ENCODE results near the gene MTMR12. TPM values are rescaled to one million over a fixed set of nuclear protein-coding genes. Genes with fewer than 3 reads are reported as not detected.

Gene MTMR12
- total and polyA plus RNA-seq, 3 donors from 2014 or later, result 53.6 to 64.0 (median 59.2) TPM

DNA sequence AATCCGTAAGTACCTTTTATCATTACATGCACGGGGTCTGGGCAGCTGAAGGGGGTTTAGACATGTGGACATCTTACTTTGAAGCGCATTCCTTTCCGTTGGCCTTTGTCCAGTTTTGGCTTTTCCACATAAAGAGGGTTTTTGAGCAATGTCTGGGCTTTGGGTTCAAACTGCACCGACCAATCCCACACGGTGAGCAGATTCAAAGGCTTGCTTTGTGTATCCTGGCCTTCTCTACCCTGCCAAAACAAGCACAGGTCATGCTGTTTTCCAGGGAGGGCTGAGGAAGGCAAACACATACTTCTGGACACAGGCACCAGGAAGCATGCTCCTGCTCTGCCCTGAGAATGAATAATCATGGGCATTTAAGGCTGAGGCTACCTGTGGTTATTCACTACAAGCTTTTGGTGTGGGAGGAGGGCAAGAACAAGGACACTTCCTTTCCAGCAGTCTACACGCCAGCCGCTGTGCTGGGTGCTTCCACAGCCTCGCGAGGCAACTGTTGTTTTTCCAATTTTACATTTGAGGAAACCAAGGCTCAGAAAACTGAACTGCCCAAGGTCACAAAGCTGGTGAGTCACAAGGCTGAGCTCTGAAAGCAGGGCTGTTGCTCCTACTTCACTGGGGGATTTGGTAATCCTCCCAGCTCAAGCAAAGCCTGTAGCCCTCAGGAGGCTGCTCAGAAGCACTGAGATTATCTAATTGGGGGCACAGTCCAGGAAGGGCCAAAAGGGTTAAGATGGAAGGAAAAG lies 78.9 kb downstream of the MTMR12 start:
- H3K4me3 ChIP-seq, result no peak overlapping the region
- no peaks in the 10 kb centered on the region for H3K27me3 ChIP-seq
- 38 to 52% methylated on average over 8 to 10 of the region's 10 CpGs for WGBS, 2 donors
- intact Hi-C loops (cut with DNase I; ENCODE audit: low total_unique reads), result loop anchor here (10.0 kb wide), 1 partner anchor 361 kb away; no protein-coding TSS in a partner anchor
- DNase-seq, result peak; percentile 25
- TF ChIP-seq, protein P1, sequence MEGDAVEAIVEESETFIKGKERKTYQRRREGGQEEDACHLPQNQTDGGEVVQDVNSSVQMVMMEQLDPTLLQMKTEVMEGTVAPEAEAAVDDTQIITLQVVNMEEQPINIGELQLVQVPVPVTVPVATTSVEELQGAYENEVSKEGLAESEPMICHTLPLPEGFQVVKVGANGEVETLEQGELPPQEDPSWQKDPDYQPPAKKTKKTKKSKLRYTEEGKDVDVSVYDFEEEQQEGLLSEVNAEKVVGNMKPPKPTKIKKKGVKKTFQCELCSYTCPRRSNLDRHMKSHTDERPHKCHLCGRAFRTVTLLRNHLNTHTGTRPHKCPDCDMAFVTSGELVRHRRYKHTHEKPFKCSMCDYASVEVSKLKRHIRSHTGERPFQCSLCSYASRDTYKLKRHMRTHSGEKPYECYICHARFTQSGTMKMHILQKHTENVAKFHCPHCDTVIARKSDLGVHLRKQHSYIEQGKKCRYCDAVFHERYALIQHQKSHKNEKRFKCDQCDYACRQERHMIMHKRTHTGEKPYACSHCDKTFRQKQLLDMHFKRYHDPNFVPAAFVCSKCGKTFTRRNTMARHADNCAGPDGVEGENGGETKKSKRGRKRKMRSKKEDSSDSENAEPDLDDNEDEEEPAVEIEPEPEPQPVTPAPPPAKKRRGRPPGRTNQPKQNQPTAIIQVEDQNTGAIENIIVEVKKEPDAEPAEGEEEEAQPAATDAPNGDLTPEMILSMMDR (IDR thresholded peaks at IDR 0.05), result no peak
- TF ChIP-seq POLR2A (IDR thresholded peaks at IDR 0.05), result no peak
- peak overlapping the region; percentile 50 to 62 for H3K27ac ChIP-seq
- H3K9me3 ChIP-seq, result no peaks in the 10 kb centered on the region
- peaks cover 25% of the 10 kb centered on the region for H3K4me1 ChIP-seq
- peaks cover 5% of the 10 kb centered on the region for H3K36me3 ChIP-seq (ENCODE audit: low read depth, missing control alignments)

DNA sequence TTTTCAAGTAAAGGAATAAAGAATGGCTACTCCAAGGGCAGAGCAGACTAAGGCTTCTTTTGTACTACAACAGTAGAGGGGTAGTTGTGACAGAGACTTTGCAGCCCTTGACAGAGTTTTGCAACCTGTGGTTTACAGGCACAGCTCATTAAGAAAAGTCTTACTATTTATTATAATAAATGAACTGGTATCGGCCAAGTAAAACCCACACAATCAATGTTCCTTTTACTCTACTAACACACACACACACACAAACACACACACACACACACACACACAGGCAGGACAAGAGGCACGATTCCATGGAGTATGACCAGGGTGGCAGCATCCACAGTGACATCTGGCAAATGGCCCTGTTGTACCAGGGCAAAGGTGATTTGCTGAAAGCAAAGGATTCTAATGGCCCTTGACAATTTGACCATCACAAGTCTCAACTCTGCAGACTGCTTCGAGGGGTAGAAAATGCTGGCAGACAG lies 79.5 kb downstream of the MTMR12 start:
- no peak overlapping the region for H3K4me3 ChIP-seq
- H3K36me3 ChIP-seq (ENCODE audit: low read depth, missing control alignments), result peaks cover 5% of the 10 kb centered on the region
- whole genome bisulfite sequencing, 2 donors, result 74 to 77% methylated on average over 3 of the region's 3 CpGs
- no peak for DNase-seq
- H3K9me3 ChIP-seq, result no peaks in the 10 kb centered on the region
- peaks cover 25% of the 10 kb centered on the region for H3K4me1 ChIP-seq
- H3K27me3 ChIP-seq, result no peaks in the 10 kb centered on the region
- TF ChIP-seq, protein P1 (IDR thresholded peaks at IDR 0.05), result no peak
- no peak for TF ChIP-seq POLR2A (IDR thresholded peaks at IDR 0.05)
- peak overlapping the region; percentile 50 to 62 for H3K27ac ChIP-seq
- intact Hi-C loops (cut with DNase I; ENCODE audit: low total_unique reads), result loop anchor here (10.0 kb wide), 1 partner anchor 362 kb away; no protein-coding TSS in a partner anchor

DNA sequence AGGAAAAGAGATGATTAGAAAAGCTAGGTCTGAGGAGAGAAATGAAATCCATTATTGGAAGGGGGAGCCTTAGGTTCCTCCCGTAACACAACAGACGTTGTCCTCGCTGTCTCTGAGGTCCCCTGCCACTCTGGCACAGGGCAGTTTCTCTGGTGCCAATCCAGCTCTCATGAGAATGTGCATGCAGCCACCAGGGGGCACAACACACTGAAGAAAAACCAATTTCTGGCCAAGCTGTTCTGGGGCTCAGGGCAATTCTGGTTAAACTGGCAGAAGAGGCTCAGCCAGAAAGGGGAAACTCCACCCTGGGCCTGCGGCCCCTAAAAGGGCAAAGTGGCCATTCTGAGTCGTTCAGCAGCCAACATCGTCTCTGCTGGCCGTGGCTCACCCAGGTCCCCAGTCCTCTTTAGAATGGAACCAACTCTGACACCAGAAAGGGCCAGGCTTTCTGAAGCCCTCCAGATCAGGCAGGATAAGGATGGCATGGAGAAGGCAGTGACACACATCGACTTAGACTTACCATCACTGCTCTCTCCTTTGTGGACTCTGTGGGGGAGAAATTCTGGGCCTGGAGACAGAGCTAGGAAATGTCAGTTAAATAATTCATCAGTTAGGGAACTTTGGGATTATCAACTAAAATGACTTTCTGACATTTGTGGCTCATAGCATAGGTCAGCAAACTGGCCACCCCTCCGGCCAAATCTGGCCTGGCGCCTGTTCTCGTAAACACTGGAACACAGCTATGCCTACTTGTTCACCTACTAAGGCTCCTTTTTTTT lies 80.1 kb downstream of the MTMR12 start:
- intact Hi-C loops (cut with DNase I; ENCODE audit: low total_unique reads), result loop anchor here (10.0 kb wide), 1 partner anchor 362 kb away; no protein-coding TSS in a partner anchor
- Histone ChIP-seq H3K4me1 (peaks cover 25% of the 10 kb centered on the region), H3K27ac (peak overlapping the region; percentile 44 to 48), H3K36me3 (ENCODE audit: low read depth, missing control alignments) (peaks cover 5% of the 10 kb centered on the region), H3K4me3 (no peak overlapping the region), H3K27me3 (no peaks in the 10 kb centered on the region), H3K9me3 (no peaks in the 10 kb centered on the region)
- DNase-seq, result peak; percentile 83
- TF ChIP-seq, protein P1 (IDR thresholded peaks at IDR 0.05), result peak; percentile 76 to 90 (median 89)
- TF ChIP-seq POLR2A (IDR thresholded peaks at IDR 0.05), result no peak
- 53 to 75% methylated on average over 8 to 11 of the region's 11 CpGs for WGBS, 2 donors

DNA sequence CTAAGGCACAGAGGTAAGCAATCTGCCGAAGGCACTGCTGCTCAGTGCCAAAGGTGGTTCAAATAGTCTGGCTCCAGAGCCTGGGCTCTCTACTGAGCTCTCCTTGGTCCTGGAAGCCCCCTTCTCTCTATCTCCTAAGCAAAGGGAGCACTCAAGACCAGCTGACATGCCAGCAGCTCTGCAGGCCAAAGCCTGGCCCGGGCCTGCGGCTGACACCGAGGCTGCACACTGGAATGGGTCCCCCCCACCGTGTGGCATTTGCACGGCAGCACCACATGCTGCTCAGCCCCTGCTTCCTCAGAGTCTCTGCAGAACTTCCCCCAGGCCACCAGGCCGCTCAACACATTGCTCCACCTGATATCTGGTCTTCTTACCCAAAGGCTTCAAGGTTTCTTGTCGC lies 80.8 kb downstream of the MTMR12 start:
- peak overlapping the region in 1 of 2 donors; percentile 44 for H3K27ac ChIP-seq
- H3K36me3 ChIP-seq (ENCODE audit: low read depth, missing control alignments), result peaks cover 5% of the 10 kb centered on the region
- 64 to 69% methylated on average over 8 of the region's 8 CpGs for WGBS, 2 donors
- H3K4me3 ChIP-seq, result no peak overlapping the region
- H3K9me3 ChIP-seq, result no peaks in the 10 kb centered on the region
- H3K27me3 ChIP-seq, result no peaks in the 10 kb centered on the region
- DNase-seq, result no peak
- no peak for TF ChIP-seq POLR2A (IDR thresholded peaks at IDR 0.05)
- TF ChIP-seq, protein P1 (IDR thresholded peaks at IDR 0.05), result no peak
- peaks cover 25% of the 10 kb centered on the region for H3K4me1 ChIP-seq
- intact Hi-C loops (cut with DNase I; ENCODE audit: low total_unique reads), result loop anchor here (10.0 kb wide), 1 partner anchor 363 kb away; no protein-coding TSS in a partner anchor
